Measurements from ENCODE around the gene CFAP54. TPM values are rescaled to one million over a fixed set of nuclear protein-coding genes. Genes with fewer than 3 reads are reported as not detected.

Gene CFAP54
- total and polyA plus RNA-seq, 2 of the 4 experiments (the other 2 are of a cell fraction): 0.18 to 0.41 TPM

- H2BK120ac ChIP-seq (ENCODE audit: low read depth, low read length): no peak overlapping the region
- H4K5ac ChIP-seq (ENCODE audit: low read depth, low read length): no peak overlapping the region
- no peaks in the 10 kb centered on the region for H3K9me1 ChIP-seq (ENCODE audit: insufficient read depth, low read length)
- H3K56ac ChIP-seq (ENCODE audit: extremely low read depth, insufficient read depth, low read length): no peak overlapping the region
- H3K4me3 ChIP-seq (ENCODE audit: insufficient read depth, low read depth, low read length): no peak overlapping the region
- no peak overlapping the region for H2BK15ac ChIP-seq (ENCODE audit: low read depth, low read length)
- H3K27me3 ChIP-seq (ENCODE audit: control insufficient read depth, insufficient read depth, low read length): no peaks in the 10 kb centered on the region
- H3K9me3 ChIP-seq (ENCODE audit: control insufficient read depth, insufficient read depth, low read length): no peaks in the 10 kb centered on the region
- H3K23ac ChIP-seq (ENCODE audit: low read depth, low read length): no peak overlapping the region
- ATAC-seq (ENCODE audit: low read depth): no peak
- H2BK5ac ChIP-seq (ENCODE audit: low read depth, low read length, poor library complexity, severe bottlenecking): no peak overlapping the region
- H3K4ac ChIP-seq (ENCODE audit: low read depth, low read length): no peak overlapping the region
- ChIA-PET POLR2A (ENCODE audit: unreplicated experiment) (no interaction called here), CTCF (no interaction called here)
- DNase-seq: no peak
- BruUV-seq (replicated peaks): no TSS peak
- H2BK20ac ChIP-seq (ENCODE audit: low read depth, low read length): no peak overlapping the region
- in situ Hi-C loops (cut with MboI; ENCODE audit: low sequenced_read_pairs) (no loop called here), intact Hi-C loops (cut with micrococcal nuclease) (no loop called here), dilution Hi-C loops (cut with HindIII; ENCODE audit: low sequenced_read_pairs, unreplicated experiment) (no loop called here)
- no peak overlapping the region for H4K91ac ChIP-seq (ENCODE audit: insufficient read depth, low read depth, low read length)
- H4K20me1 ChIP-seq (ENCODE audit: insufficient read depth, low read length): no peaks in the 10 kb centered on the region
- TF ChIP-seq ELK1 (IDR thresholded peaks at IDR 0.05; ENCODE audit: borderline replicate concordance, low read depth, low read length) (no peak), MAZ (IDR thresholded peaks at IDR 0.05; ENCODE audit: borderline replicate concordance, low read depth, low read length) (no peak), BHLHE40 (IDR thresholded peaks at IDR 0.05; ENCODE audit: low read depth, low read length) (no peak), MXI1 (IDR thresholded peaks at IDR 0.05; ENCODE audit: borderline replicate concordance, low read depth, low read length) (no peak), MAFK (IDR thresholded peaks at IDR 0.05; ENCODE audit: low read depth, low read length) (no peak), RFX5 (IDR thresholded peaks at IDR 0.05; ENCODE audit: low read depth, low read length) (no peak), USF2 (IDR thresholded peaks at IDR 0.05; ENCODE audit: low read depth, low read length) (no peak), RAD21 (IDR thresholded peaks at IDR 0.05; ENCODE audit: low read length) (no peak), SMC3 (IDR thresholded peaks at IDR 0.05; ENCODE audit: low read depth, low read length) (no peak), NFE2L2 (IDR thresholded peaks at IDR 0.05; ENCODE audit: low read depth, low read length) (no peak), CEBPB (IDR thresholded peaks at IDR 0.05; ENCODE audit: low read depth, low read length) (no peak), FOS (IDR thresholded peaks at IDR 0.05; ENCODE audit: low read depth, low read length) (no peak), POLR2A (IDR thresholded peaks at IDR 0.05; ENCODE audit: low read depth, low read length) (no peak)
- 78% methylated on average over 2 of the region's 2 CpGs; no CpG with 5 or more reads in 1 of the 2 experiments for WGBS, 2 experiments (ENCODE audit: extremely low coverage in 2 of 2, insufficient read length in 1 of 2)
- H2AK5ac ChIP-seq (ENCODE audit: low read depth, low read length): no peak overlapping the region
- H3K14ac ChIP-seq (replicated peaks; ENCODE audit: low read depth, low read length): no peak overlapping the region
- no peak overlapping the region for H3K18ac ChIP-seq (ENCODE audit: low read depth, low read length)
- no peak overlapping the region for H4K8ac ChIP-seq (ENCODE audit: low read depth in 2 of 2, low read length in 2 of 2)
- H3K79me1 ChIP-seq (ENCODE audit: low read depth in 1 of 2, low read length in 2 of 2): no peaks in the 10 kb centered on the region
- no peak overlapping the region for H3K9ac ChIP-seq (ENCODE audit: low read depth, low read length)
- no peak overlapping the region for H2AFZ ChIP-seq (replicated peaks; ENCODE audit: low read length, poor library complexity)
- H3K4me2 ChIP-seq (ENCODE audit: low read depth, low read length): no peak overlapping the region
- H2AK9ac ChIP-seq (replicated peaks; ENCODE audit: low read depth, low read length, poor library complexity): no peak overlapping the region
- H3K4me1 ChIP-seq (ENCODE audit: control insufficient read depth, insufficient read depth, low read length): no peaks in the 10 kb centered on the region
- H3K27ac ChIP-seq (ENCODE audit: insufficient read depth, low read length): no peak overlapping the region
- no peaks in the 10 kb centered on the region for H3K36me3 ChIP-seq (ENCODE audit: control insufficient read depth, insufficient read depth, low read length)
Measured at GRCh38 chr12:96710127-96710745, 220.9 kb downstream of the CFAP54 start.

Measured in IMR-90 (cell line).